WTC11 (cell line): ENCODE data around the gene SHC2.
"Not testable (repeated sequence)": the region's sequence is repeated elsewhere in the genome, so short reads cannot be mapped to it uniquely, and the experiment has no call there.

Experiments
- ATF3 ChIP-seq: sonication (generic); formaldehyde crosslinking; conservative IDR thresholded peaks from 2 replicates; pipeline ENCODE4 v1.8.1; 2022; ENCODE audit warnings: mild to moderate bottlenecking, missing genetic modification reagents
- CTCF ChIP-seq: fragments of 200-600 bp; IDR thresholded peaks from 2 replicates; pipeline ENCODE4 v1.8.0; 2022; ENCODE audit warnings: antibody characterized with exemption
- MAX ChIP-seq: sonication (generic); formaldehyde crosslinking; IDR thresholded peaks from 2 replicates; pipeline ENCODE4 v1.8.0; 2022; ENCODE audit warnings: mild to moderate bottlenecking, missing genetic modification reagents
- NR1H2 ChIP-seq: sonication (generic); formaldehyde crosslinking; IDR thresholded peaks from 2 replicates; pipeline ENCODE4 v1.9.0; 2021; ENCODE audit warnings: mild to moderate bottlenecking, moderate library complexity, missing genetic modification reagents
- PREB ChIP-seq: sonication (generic); formaldehyde crosslinking; IDR thresholded peaks from 2 replicates; pipeline ENCODE4 v1.8.1; 2022; ENCODE audit warnings: mild to moderate bottlenecking, missing genetic modification reagents, moderate library complexity, borderline replicate concordance
- TEAD4 ChIP-seq: sonication (generic); formaldehyde crosslinking; IDR thresholded peaks from 2 replicates; pipeline ENCODE4 v1.8.0; 2022; ENCODE audit warnings: mild to moderate bottlenecking, missing genetic modification reagents
- USF2 ChIP-seq: sonication (generic); formaldehyde crosslinking; IDR thresholded peaks from 2 replicates; pipeline ENCODE4 v1.8.1; 2023; ENCODE audit warnings: mild to moderate bottlenecking, missing genetic modification reagents, moderate library complexity

GRCh38 chr19:380618-381219 lies 80.1 kb downstream of the SHC2 start:
- TF ChIP-seq TEAD4 (CRISPR knock-in tag); NR1H2 (CRISPR knock-in tag); CTCF; USF2; ATF3 (CRISPR knock-in tag); PREB (CRISPR knock-in tag); MAX: not testable (repeated sequence)
